ENCODE measurements around the gene HS3ST3B1.

- TF ChIP-seq CTCF (IDR thresholded peaks at IDR 0.05): no peak
- TF ChIP-seq POLR2A (IDR thresholded peaks at IDR 0.05): no peak
Observed at GRCh38 chr17:14376666-14377065, 75.8 kb downstream of the HS3ST3B1 start.

Data from body of pancreas (tissue), 4 donors.